ENCODE measurements around the gene TXNRD1.

The TXNRD1 gene

DNA sequence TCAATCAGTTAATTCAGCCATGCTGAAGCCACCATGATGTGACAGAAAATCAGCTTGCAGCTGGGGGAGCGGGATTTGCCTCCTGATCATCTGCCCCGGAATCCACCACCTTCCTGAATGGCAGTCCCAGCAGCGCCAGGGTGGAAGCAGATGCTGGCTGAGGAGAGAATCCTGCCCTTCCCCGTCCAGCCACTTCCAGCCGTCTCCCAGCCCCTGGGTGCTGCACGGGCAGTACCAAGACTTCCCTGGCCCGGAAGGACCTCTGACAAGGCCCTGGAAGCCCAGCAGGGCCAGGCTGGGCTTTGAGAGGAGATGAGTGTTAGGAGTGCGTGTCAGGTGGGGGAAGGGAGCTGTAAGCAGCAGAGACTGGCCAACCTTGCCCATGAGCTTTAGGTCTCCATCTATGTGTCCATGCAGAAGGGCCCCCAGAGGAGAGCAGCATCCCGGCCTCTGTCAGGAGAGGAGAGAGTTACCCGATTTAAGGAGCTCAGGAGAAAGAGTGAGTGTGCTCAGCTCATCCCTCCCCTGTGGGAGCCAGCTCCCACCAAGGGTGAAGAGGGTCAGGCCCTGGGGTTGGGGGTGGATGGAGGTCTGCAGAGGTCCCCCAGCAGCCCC lies 157.2 kb downstream of the TXNRD1 start:
- no peak for ATAC-seq
- TF ChIP-seq ZC3H10 (CRISPR knock-in tag; IDR thresholded peaks at IDR 0.05) (no peak), ESRRG (CRISPR knock-in tag; IDR thresholded peaks at IDR 0.05) (no peak), ZNF70 (CRISPR knock-in tag; IDR thresholded peaks at IDR 0.05) (no peak), GLIS3 (CRISPR knock-in tag; IDR thresholded peaks at IDR 0.05) (no peak), ZFP3 (CRISPR knock-in tag; IDR thresholded peaks at IDR 0.05) (no peak), PPARA (CRISPR knock-in tag; IDR thresholded peaks at IDR 0.05; ENCODE audit: borderline replicate concordance) (no peak), RARB (CRISPR knock-in tag; IDR thresholded peaks at IDR 0.05) (no peak), TOX (CRISPR knock-in tag; IDR thresholded peaks at IDR 0.05; ENCODE audit: borderline replicate concordance) (no peak), OSR1 (CRISPR knock-in tag; IDR thresholded peaks at IDR 0.05) (no peak), TCF4 (CRISPR knock-in tag; IDR thresholded peaks at IDR 0.05; ENCODE audit: borderline replicate concordance) (no peak)
- TF ChIP-seq, protein P1, sequence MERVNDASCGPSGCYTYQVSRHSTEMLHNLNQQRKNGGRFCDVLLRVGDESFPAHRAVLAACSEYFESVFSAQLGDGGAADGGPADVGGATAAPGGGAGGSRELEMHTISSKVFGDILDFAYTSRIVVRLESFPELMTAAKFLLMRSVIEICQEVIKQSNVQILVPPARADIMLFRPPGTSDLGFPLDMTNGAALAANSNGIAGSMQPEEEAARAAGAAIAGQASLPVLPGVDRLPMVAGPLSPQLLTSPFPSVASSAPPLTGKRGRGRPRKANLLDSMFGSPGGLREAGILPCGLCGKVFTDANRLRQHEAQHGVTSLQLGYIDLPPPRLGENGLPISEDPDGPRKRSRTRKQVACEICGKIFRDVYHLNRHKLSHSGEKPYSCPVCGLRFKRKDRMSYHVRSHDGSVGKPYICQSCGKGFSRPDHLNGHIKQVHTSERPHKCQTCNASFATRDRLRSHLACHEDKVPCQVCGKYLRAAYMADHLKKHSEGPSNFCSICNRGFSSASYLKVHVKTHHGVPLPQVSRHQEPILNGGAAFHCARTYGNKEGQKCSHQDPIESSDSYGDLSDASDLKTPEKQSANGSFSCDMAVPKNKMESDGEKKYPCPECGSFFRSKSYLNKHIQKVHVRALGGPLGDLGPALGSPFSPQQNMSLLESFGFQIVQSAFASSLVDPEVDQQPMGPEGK (CRISPR knock-in tag; IDR thresholded peaks at IDR 0.05; ENCODE audit: borderline replicate concordance) = no peak
- TF ChIP-seq, protein P2, sequence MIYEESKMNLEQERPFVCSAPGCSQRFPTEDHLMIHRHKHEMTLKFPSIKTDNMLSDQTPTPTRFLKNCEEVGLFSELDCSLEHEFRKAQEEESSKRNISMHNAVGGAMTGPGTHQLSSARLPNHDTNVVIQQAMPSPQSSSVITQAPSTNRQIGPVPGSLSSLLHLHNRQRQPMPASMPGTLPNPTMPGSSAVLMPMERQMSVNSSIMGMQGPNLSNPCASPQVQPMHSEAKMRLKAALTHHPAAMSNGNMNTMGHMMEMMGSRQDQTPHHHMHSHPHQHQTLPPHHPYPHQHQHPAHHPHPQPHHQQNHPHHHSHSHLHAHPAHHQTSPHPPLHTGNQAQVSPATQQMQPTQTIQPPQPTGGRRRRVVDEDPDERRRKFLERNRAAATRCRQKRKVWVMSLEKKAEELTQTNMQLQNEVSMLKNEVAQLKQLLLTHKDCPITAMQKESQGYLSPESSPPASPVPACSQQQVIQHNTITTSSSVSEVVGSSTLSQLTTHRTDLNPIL (CRISPR knock-in tag; IDR thresholded peaks at IDR 0.05; ENCODE audit: low read depth) = no peak
- TF ChIP-seq, protein P3, sequence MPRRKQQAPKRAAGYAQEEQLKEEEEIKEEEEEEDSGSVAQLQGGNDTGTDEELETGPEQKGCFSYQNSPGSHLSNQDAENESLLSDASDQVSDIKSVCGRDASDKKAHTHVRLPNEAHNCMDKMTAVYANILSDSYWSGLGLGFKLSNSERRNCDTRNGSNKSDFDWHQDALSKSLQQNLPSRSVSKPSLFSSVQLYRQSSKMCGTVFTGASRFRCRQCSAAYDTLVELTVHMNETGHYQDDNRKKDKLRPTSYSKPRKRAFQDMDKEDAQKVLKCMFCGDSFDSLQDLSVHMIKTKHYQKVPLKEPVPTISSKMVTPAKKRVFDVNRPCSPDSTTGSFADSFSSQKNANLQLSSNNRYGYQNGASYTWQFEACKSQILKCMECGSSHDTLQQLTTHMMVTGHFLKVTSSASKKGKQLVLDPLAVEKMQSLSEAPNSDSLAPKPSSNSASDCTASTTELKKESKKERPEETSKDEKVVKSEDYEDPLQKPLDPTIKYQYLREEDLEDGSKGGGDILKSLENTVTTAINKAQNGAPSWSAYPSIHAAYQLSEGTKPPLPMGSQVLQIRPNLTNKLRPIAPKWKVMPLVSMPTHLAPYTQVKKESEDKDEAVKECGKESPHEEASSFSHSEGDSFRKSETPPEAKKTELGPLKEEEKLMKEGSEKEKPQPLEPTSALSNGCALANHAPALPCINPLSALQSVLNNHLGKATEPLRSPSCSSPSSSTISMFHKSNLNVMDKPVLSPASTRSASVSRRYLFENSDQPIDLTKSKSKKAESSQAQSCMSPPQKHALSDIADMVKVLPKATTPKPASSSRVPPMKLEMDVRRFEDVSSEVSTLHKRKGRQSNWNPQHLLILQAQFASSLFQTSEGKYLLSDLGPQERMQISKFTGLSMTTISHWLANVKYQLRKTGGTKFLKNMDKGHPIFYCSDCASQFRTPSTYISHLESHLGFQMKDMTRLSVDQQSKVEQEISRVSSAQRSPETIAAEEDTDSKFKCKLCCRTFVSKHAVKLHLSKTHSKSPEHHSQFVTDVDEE (CRISPR knock-in tag; IDR thresholded peaks at IDR 0.05) = no peak
- TF ChIP-seq, protein P4, sequence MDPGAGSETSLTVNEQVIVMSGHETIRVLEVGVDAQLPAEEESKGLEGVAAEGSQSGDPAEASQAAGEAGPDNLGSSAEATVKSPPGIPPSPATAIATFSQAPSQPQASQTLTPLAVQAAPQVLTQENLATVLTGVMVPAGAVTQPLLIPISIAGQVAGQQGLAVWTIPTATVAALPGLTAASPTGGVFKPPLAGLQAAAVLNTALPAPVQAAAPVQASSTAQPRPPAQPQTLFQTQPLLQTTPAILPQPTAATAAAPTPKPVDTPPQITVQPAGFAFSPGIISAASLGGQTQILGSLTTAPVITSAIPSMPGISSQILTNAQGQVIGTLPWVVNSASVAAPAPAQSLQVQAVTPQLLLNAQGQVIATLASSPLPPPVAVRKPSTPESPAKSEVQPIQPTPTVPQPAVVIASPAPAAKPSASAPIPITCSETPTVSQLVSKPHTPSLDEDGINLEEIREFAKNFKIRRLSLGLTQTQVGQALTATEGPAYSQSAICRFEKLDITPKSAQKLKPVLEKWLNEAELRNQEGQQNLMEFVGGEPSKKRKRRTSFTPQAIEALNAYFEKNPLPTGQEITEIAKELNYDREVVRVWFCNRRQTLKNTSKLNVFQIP (CRISPR knock-in tag; IDR thresholded peaks at IDR 0.05; ENCODE audit: borderline replicate concordance, low read depth) = no peak

DNA sequence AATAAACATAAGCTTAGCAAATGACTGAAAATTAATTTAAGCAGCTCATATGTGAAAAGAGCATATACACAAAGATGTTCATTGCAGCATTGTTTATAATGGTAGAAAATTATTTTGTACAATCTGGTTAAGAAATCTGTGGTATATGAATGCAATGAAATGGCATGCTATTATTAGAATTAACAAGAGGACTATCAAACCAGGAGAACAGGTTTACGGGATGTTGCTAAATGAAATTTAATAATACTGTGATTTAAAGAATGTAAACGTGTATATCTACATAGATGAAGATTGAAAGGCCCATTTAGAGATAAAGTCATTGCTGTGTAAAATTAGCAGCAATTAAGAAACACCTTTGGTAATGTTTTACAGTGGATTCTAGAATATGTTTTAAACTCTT lies 158.5 kb downstream of the TXNRD1 start:
- no peak for ATAC-seq

More for the DNA sequence above, 158.5 kb downstream of the TXNRD1 start:
- TF ChIP-seq ZFP3 (CRISPR knock-in tag; IDR thresholded peaks at IDR 0.05) = no peak
- TF ChIP-seq, protein P5, sequence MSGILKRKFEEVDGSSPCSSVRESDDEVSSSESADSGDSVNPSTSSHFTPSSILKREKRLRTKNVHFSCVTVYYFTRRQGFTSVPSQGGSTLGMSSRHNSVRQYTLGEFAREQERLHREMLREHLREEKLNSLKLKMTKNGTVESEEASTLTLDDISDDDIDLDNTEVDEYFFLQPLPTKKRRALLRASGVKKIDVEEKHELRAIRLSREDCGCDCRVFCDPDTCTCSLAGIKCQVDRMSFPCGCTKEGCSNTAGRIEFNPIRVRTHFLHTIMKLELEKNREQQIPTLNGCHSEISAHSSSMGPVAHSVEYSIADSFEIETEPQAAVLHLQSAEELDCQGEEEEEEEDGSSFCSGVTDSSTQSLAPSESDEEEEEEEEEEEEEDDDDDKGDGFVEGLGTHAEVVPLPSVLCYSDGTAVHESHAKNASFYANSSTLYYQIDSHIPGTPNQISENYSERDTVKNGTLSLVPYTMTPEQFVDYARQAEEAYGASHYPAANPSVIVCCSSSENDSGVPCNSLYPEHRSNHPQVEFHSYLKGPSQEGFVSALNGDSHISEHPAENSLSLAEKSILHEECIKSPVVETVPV (CRISPR knock-in tag; IDR thresholded peaks at IDR 0.05) = no peak
- TF ChIP-seq BACH2 (CRISPR knock-in tag; IDR thresholded peaks at IDR 0.05; ENCODE audit: borderline replicate concordance) = no peak
- no peak for TF ChIP-seq ZC3H10 (CRISPR knock-in tag; IDR thresholded peaks at IDR 0.05)
- no peak for TF ChIP-seq ESRRG (CRISPR knock-in tag; IDR thresholded peaks at IDR 0.05)
- no peak for TF ChIP-seq SNAI2 (CRISPR knock-in tag; IDR thresholded peaks at IDR 0.05)
- TF ChIP-seq, protein P4 (CRISPR knock-in tag; IDR thresholded peaks at IDR 0.05; ENCODE audit: borderline replicate concordance, low read depth) = no peak
- no peak for TF ChIP-seq RARB (CRISPR knock-in tag; IDR thresholded peaks at IDR 0.05)
- no peak for TF ChIP-seq ZFP30 (CRISPR knock-in tag; IDR thresholded peaks at IDR 0.05)
- no peak for TF ChIP-seq TOX (CRISPR knock-in tag; IDR thresholded peaks at IDR 0.05; ENCODE audit: borderline replicate concordance)
- no peak for TF ChIP-seq OSR1 (CRISPR knock-in tag; IDR thresholded peaks at IDR 0.05)
- TF ChIP-seq TCF4 (CRISPR knock-in tag; IDR thresholded peaks at IDR 0.05; ENCODE audit: borderline replicate concordance) = no peak
- no peak for TF ChIP-seq GLIS3 (CRISPR knock-in tag; IDR thresholded peaks at IDR 0.05)
- TF ChIP-seq CSDC2 (CRISPR knock-in tag; IDR thresholded peaks at IDR 0.05) = no peak
- TF ChIP-seq, protein P3 (CRISPR knock-in tag; IDR thresholded peaks at IDR 0.05) = no peak
- no peak for TF ChIP-seq ZNF565 (CRISPR knock-in tag; conservative IDR thresholded peaks at IDR 0.05; ENCODE audit: low read depth)
- TF ChIP-seq, protein P1 (CRISPR knock-in tag; IDR thresholded peaks at IDR 0.05; ENCODE audit: borderline replicate concordance) = no peak
- TF ChIP-seq ISL1 (CRISPR knock-in tag; IDR thresholded peaks at IDR 0.05) = no peak

Data from SK-N-SH treated with all-trans-retinoic acid at 6 μM for 48 hours (cell line).